GM20000 (cell line): ENCODE measurements around the gene DACT3.

Experiments
- DNase-seq: peaks from one replicate; pipeline ENCODE4 v3.0.0; 2012; ENCODE audit warnings: low spot score
- TF ChIP-seq, protein P1 (sequence below): IDR thresholded peaks from 2 replicates; pipeline ENCODE4 v1.5.1; 2012; ENCODE audit warnings: mild to moderate bottlenecking, control low read depth; ENCODE audit errors: extremely low read depth, missing control alignments

The DACT3 gene

GRCh38 chr19:46616631-46617322, 44.2 kb downstream of the DACT3 start:
- TF ChIP-seq, protein P1, sequence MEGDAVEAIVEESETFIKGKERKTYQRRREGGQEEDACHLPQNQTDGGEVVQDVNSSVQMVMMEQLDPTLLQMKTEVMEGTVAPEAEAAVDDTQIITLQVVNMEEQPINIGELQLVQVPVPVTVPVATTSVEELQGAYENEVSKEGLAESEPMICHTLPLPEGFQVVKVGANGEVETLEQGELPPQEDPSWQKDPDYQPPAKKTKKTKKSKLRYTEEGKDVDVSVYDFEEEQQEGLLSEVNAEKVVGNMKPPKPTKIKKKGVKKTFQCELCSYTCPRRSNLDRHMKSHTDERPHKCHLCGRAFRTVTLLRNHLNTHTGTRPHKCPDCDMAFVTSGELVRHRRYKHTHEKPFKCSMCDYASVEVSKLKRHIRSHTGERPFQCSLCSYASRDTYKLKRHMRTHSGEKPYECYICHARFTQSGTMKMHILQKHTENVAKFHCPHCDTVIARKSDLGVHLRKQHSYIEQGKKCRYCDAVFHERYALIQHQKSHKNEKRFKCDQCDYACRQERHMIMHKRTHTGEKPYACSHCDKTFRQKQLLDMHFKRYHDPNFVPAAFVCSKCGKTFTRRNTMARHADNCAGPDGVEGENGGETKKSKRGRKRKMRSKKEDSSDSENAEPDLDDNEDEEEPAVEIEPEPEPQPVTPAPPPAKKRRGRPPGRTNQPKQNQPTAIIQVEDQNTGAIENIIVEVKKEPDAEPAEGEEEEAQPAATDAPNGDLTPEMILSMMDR, result peak; percentile 83
- DNase-seq, result no peak

- TF ChIP-seq, protein P1, result no peak
- no peak for DNase-seq
Measured at GRCh38 chr19:46615966-46616365, 45.0 kb downstream of the DACT3 start.

GRCh38 chr19:46614114-46614722, 46.8 kb downstream of the DACT3 start:
- peak; percentile 77 for DNase-seq
- TF ChIP-seq, protein P1, result peak; percentile 51

DNA sequence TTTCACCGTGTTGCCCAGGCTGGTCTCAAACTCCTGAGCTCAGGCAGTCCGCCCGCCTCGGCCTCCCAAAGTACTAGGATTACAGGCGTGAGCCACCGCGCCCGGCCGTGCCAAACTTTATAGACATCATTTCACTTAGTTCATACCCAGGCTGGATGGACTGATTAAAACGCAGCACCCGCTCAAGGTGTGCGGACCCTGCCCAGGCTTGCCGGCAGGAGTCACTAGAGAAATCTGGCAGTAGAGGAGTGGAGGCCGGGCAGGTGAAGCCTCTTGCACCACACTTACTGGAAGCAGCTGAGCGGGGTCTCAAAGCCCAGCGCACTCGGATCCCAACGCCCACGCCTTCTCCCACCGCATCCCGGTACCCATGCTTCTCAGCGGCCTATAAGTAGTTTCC, 47.5 kb downstream of the DACT3 start:
- TF ChIP-seq, protein P1, result no peak
- no peak for DNase-seq

DNA sequence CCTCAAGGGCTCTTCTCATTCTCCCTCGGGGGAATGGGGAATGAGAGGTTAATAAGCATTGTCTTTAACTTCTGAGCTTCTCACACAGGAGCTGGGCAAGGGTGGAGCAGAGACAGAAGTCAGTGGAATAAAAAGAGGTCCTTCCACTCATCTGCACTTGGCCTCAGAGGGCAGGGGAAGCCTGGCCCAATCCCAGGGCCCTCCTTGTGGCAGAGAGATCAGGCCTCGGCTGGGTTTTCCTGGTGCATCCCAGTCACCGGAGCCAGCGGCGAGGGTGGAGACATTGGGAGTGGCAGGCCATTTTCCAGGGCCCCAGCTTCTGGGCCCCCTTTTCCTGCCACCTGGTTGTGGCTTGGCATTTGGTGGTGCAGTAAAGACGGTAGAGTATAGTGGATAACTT, 49.2 kb downstream of the DACT3 start:
- TF ChIP-seq, protein P1, result no peak
- DNase-seq, result no peak

DNA sequence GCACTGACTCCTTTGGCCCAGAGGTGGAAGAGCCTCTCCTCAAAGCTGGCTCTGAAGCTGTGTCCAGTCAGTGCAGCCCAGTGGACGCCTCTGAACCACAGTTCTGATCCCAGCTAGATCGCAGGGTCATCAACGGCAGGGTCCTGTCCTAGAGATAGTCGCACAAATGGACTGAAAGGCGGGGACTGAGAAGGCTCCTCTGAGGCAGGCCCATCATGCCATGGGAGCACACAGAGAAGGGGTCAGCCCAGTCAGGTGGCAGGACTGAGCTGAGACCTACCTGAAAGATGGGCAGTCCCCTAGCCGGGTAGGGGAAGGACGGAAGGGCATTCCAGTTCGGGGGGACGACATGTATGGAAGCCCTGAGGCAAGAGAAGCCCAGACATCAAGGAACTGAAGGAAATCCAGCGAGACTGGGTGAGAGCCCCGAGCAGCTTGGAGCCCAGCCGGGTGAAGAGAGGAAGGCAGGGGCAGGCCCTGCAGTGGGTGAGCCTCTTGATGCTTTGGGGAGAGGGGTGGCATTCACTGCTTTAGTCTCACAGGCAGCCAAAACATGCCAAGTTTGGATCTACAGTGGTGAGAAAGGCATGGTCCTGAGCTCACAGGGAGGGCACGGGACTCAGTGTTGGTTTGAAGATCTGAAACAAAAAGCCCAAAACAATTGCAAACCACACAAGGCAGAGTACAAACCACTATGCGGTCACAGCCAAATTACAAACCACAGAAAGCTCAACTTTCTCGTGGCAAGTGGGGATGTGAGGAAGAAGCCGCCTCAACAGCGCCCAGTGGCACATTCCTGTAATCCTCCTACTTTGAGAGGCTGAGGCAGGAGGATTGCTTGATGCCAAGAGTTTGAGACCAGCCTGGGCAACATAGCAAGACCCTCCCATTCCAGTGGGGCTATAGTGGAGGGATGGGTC, 49.9 kb downstream of the DACT3 start:
- TF ChIP-seq, protein P1, result no peak
- peak; percentile 4 for DNase-seq

DNA sequence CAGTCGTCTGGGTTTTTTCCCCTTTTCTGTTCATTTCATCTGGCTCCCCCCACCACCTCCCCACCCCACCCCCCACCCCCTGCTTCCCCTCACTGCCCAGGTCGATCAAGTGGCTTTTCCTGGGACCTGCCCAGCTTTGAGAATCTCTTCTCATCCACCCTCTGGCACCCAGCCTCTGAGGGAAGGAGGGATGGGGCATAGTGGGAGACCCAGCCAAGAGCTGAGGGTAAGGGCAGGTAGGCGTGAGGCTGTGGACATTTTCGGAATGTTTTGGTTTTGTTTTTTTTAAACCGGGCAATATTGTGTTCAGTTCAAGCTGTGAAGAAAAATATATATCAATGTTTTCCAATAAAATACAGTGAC, 50.6 kb downstream of the DACT3 start:
- TF ChIP-seq, protein P1, result no peak
- no peak for DNase-seq
